GM23248 (cell line): ENCODE measurements around the gene PRXL2A. TPM values are rescaled to one million over a fixed set of nuclear protein-coding genes. Genes with fewer than 3 reads are reported as not detected.

Source experiments
- DNase-seq: peaks from one replicate; pipeline ENCODE4 v3.0.0-alpha.2; 2015
- H2AFZ ChIP-seq: fragments of 200-600 bp; sonication (generic); 2 replicates; pipeline ENCODE4 v1.6.1; 2016; ENCODE audit warnings: antibody characterized with exemption
- H3F3A ChIP-seq: fragments of 200-600 bp; sonication (generic); 2 replicates; pipeline ENCODE4 v1.6.1; 2016; ENCODE audit warnings: mild to moderate bottlenecking, antibody characterized with exemption, mixed run types; ENCODE audit not compliant: insufficient read depth
- H3K27ac ChIP-seq: fragments of 200-600 bp; sonication (generic); 2 replicates; pipeline ENCODE4 v1.5.1; 2016; ENCODE audit warnings: mild to moderate bottlenecking
- H3K27me3 ChIP-seq: fragments of 200-600 bp; sonication (generic); replicated peaks from 2 replicates; pipeline ENCODE4 v1.6.1; 2016; ENCODE audit warnings: mild to moderate bottlenecking; ENCODE audit not compliant: insufficient read depth
- H3K36me3 ChIP-seq: fragments of 200-600 bp; sonication (generic); 2 replicates; pipeline ENCODE4 v1.6.1; 2016; ENCODE audit warnings: low read depth, mild to moderate bottlenecking
- H3K4me1 ChIP-seq: fragments of 200-600 bp; sonication (generic); 2 replicates; pipeline ENCODE4 v1.6.1; 2016; ENCODE audit warnings: mild to moderate bottlenecking; ENCODE audit not compliant: insufficient read depth
- H3K4me2 ChIP-seq: fragments of 200-600 bp; sonication (generic); one replicate; pipeline ENCODE4 v1.6.1; 2016; ENCODE audit warnings: mild to moderate bottlenecking; ENCODE audit not compliant: unreplicated experiment
- H3K4me3 ChIP-seq: fragments of 200-600 bp; sonication (generic); 2 replicates; pipeline ENCODE4 v1.5.1; 2016; ENCODE audit warnings: mild to moderate bottlenecking
- H3K79me2 ChIP-seq: fragments of 200-600 bp; sonication (generic); 2 replicates; pipeline ENCODE4 v1.6.1; 2016; ENCODE audit warnings: mild to moderate bottlenecking; ENCODE audit not compliant: insufficient read depth
- H3K9ac ChIP-seq: fragments of 200-600 bp; sonication (generic); 2 replicates; pipeline ENCODE4 v1.6.1; 2016; ENCODE audit warnings: mild to moderate bottlenecking
- H3K9me2 ChIP-seq: fragments of 200-600 bp; sonication (generic); 2 replicates; pipeline ENCODE4 v1.6.1; 2016; ENCODE audit warnings: mixed run types, mild to moderate bottlenecking, moderate library complexity; ENCODE audit not compliant: insufficient read depth
- H3K9me3 ChIP-seq: fragments of 200-600 bp; sonication (generic); one replicate; pipeline ENCODE4 v1.6.1; 2017; ENCODE audit warnings: low read depth
- H4K20me1 ChIP-seq: fragments of 200-600 bp; sonication (generic); 2 replicates; pipeline ENCODE4 v1.6.0; 2016; ENCODE audit not compliant: insufficient read depth
- EZH2 ChIP-seq: fragments of 200-600 bp; sonication (generic); IDR thresholded peaks from 2 replicates; pipeline ENCODE4 v1.6.1; 2018; ENCODE audit warnings: antibody characterized with exemption, mild to moderate bottlenecking; ENCODE audit not compliant: insufficient read depth, poor library complexity, severe bottlenecking
- EZH2phosphoT487 ChIP-seq: fragments of 200-600 bp; sonication (generic); IDR thresholded peaks from 2 replicates; pipeline ENCODE4 v1.6.1; 2018; ENCODE audit warnings: antibody characterized with exemption, moderate library complexity, mild to moderate bottlenecking, low read depth; ENCODE audit not compliant: insufficient read depth
- WGBS, 2 experiments: methylation state at CpG; one replicate each; pipeline ENCODE4 v1.1.6; 2015 to 2017; ENCODE audit warnings: low lambda C conversion rate in 2 of 2, low coverage in 1 of 2; ENCODE audit errors: missing lambda C conversion rate in 2 of 2; 5-methylcytosine and 5-hydroxymethylcytosine counted together
- in situ Hi-C: fragments of 300-500 bp; cut with MboI; formaldehyde crosslinking; loops from 2 replicates; pipeline ENCODE4 v1.15.0; 2020
- polyA plus RNA-seq: library from polyadenylated mRNA; unstranded; fragments of >200 nt; fragmentation: Nextera tagmentation; extraction: Ambion mirVana; gene quantifications from 2 replicates; pipeline ENCODE4 v1.2.1, GENCODE V29; 2016
- total RNA-seq: library from RNA; depleted of rRNA; stranded (reverse); fragments of >200 nt; shearing (Covaris generic); gene quantifications from 2 replicates; pipeline ENCODE4 v1.2.3, GENCODE V29; 2014

The PRXL2A gene
- total and polyA plus RNA-seq, 2 experiments from 2014 or later: 0.15 TPM; not detected in 1

DNA sequence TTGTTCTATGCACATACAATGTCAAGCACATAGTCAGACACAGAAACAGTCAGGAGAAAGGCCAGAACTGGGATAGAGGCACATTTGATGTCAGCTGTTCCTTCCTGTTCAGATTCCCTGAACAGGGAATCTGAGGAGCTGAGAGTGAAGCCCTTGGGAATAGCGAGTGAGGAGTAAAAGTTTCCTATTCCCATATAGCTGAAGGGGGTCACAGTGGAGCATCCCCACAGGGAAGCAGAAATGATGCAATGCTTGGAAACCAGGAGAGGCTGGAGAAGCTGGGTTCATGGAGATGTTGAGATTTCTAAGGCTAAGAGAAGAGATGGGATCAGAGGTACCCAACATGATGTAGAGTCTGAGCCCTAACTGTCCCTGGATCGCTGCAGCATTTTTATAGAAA is 11.3 kb upstream of the PRXL2A start:
- Histone ChIP-seq H3K4me1 (no peaks in the 10 kb centered on the region), H3K27me3 (0 out of 2 replicates have a peak, but pooled peaks cover 3% of the 10 kb centered on the region), H3K9ac (no peak overlapping the region), H2AFZ (no peak overlapping the region), H3K9me2 (no peaks in the 10 kb centered on the region), H3F3A (no peaks in the 10 kb centered on the region), H3K36me3 (no peaks in the 10 kb centered on the region), H3K27ac (no peak overlapping the region), H3K9me3 (no peaks in the 10 kb centered on the region), H3K79me2 (no peaks in the 10 kb centered on the region), H3K4me3 (no peak overlapping the region), H4K20me1 (no peaks in the 10 kb centered on the region), H3K4me2 (no peak overlapping the region)
- DNase-seq: no peak
- WGBS, 2 experiments: 50 to 66% methylated on average over 2 of the region's 2 CpGs
- TF ChIP-seq EZH2phosphoT487 (no peak), EZH2 (no peak)
- in situ Hi-C loops: no loop called here

DNA sequence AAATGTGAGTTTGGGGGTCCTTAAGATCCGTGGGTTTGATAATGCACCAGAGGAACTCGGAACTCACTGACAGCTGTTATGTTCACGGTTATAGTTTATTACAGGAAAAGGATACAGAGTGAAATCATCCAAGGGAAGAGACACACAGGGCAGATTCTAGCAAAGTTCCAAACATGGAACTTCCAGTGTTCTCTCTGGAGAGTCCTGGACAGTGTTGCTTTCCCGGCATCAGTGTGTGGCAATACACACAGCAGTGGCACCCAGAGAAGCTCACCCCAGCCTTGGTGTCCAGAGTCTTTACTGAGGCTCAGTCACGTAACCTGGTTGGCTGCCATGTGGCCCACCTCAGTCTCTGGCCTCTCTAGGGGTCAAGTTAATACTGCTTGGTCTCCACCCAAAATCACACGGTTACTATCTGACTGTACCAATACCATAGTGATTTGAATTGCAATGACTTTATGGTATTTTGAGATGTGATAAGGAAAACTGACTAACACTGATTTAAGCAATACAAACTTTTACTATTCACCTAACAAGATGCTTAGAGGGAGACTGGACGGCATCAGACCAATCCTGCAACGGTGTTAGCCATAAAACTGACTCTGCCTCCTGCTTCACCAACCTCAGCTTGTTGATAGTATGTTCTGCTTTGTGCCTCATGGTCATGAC is 8.1 kb upstream of the PRXL2A start:
- Histone ChIP-seq H3K9ac (no peak overlapping the region), H3K9me3 (no peaks in the 10 kb centered on the region), H3K9me2 (no peaks in the 10 kb centered on the region), H3K4me1 (no peaks in the 10 kb centered on the region), H3K27me3 (0 out of 2 replicates have a peak, but pooled peaks cover 3% of the 10 kb centered on the region), H4K20me1 (no peaks in the 10 kb centered on the region), H3K36me3 (no peaks in the 10 kb centered on the region), H2AFZ (no peak overlapping the region), H3K4me3 (no peak overlapping the region), H3K27ac (no peak overlapping the region), H3K79me2 (no peaks in the 10 kb centered on the region), H3F3A (no peaks in the 10 kb centered on the region), H3K4me2 (no peak overlapping the region)
- in situ Hi-C loops: no loop called here
- WGBS, 2 experiments: 28 to 29% methylated on average over 8 of the region's 8 CpGs
- TF ChIP-seq EZH2: no peak
- TF ChIP-seq EZH2phosphoT487: no peak
- DNase-seq: no peak

DNA sequence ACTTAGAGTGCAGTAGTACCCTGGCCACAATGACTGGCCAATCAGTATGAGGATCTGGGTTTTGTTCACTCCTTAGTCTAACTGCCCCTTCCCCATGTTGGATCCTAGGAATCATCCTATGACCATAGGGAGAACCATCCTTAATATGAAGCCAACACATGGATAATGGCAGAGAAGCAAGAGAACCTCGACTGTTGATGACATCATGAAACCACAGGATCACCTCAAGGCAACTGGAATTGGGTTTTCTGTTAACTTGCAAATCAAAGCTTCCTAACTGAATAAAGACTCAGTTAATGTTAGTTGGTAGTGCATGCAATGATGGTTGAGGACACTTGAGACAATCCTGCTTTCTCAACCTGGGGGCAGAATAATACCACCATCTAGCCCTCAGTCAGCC is 3.3 kb upstream of the PRXL2A start:
- H3K9me3 ChIP-seq: no peaks in the 10 kb centered on the region
- no peaks in the 10 kb centered on the region for H3K79me2 ChIP-seq
- H3K4me3 ChIP-seq: no peak overlapping the region
- WGBS, 2 experiments: 21 to 24% methylated on average over 1 of the region's 1 CpG
- TF ChIP-seq EZH2 (no peak), EZH2phosphoT487 (no peak)
- no peak overlapping the region for H3K9ac ChIP-seq
- H3K27me3 ChIP-seq: peaks cover 32% of the 10 kb centered on the region
- no peak overlapping the region for H3K4me2 ChIP-seq
- H3K36me3 ChIP-seq: no peaks in the 10 kb centered on the region
- in situ Hi-C loops: no loop called here
- no peaks in the 10 kb centered on the region for H3K9me2 ChIP-seq
- no peaks in the 10 kb centered on the region for H3K4me1 ChIP-seq
- no peak overlapping the region for H2AFZ ChIP-seq
- H3K27ac ChIP-seq: no peak overlapping the region
- no peaks in the 10 kb centered on the region for H3F3A ChIP-seq
- no peak for DNase-seq
- H4K20me1 ChIP-seq: no peaks in the 10 kb centered on the region

DNA sequence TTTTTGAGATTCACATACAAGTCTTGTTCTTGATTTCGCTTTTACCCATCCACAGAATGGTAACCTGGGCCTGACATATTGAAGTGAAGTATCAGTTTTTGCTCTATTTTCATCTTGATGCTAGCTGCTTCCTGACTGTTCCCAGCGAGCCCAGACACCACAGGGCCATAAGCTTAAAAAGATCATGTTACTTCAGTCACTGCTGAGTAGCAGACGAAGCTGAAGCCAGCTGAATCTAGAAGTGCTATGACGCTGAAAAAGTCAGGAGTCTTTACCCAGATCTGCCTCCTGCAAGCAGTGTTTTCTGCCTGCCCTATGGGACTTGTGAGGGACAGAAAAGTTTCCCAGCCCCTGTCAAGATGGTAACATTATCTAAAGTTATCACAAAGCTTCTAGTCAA is 2.7 kb upstream of the PRXL2A start:
- in situ Hi-C loops: no loop called here
- no peak for TF ChIP-seq EZH2phosphoT487
- no peak for TF ChIP-seq EZH2
- 19 to 21% methylated on average over 4 of the region's 4 CpGs for WGBS, 2 experiments
- H3K27me3 ChIP-seq: peaks cover 32% of the 10 kb centered on the region
- no peaks in the 10 kb centered on the region for H3K9me3 ChIP-seq
- H3K79me2 ChIP-seq: no peaks in the 10 kb centered on the region
- H3K4me1 ChIP-seq: no peaks in the 10 kb centered on the region
- H3K36me3 ChIP-seq: no peaks in the 10 kb centered on the region
- no peak for DNase-seq
- H2AFZ ChIP-seq: no peak overlapping the region
- no peaks in the 10 kb centered on the region for H3K9me2 ChIP-seq
- no peak overlapping the region for H3K4me2 ChIP-seq
- H3K9ac ChIP-seq: no peak overlapping the region
- no peak overlapping the region for H3K4me3 ChIP-seq
- H4K20me1 ChIP-seq: no peaks in the 10 kb centered on the region
- H3F3A ChIP-seq: no peaks in the 10 kb centered on the region
- H3K27ac ChIP-seq: no peak overlapping the region
